GM19023 (cell line): Measurements from ENCODE around the gene ADGRG4.
"Not testable (repeated sequence)": the region's sequence is repeated elsewhere in the genome, so short reads cannot be mapped to it uniquely, and the experiment has no call there.

Experiments
- ATAC-seq: cut with Tn5 transposase; IDR thresholded peaks from one replicate; pipeline ENCODE4 v1.9.1; 2021; ENCODE audit warnings: mild to moderate bottlenecking, moderate library complexity; ENCODE audit not compliant: unreplicated experiment

The ADGRG4 gene

DNA sequence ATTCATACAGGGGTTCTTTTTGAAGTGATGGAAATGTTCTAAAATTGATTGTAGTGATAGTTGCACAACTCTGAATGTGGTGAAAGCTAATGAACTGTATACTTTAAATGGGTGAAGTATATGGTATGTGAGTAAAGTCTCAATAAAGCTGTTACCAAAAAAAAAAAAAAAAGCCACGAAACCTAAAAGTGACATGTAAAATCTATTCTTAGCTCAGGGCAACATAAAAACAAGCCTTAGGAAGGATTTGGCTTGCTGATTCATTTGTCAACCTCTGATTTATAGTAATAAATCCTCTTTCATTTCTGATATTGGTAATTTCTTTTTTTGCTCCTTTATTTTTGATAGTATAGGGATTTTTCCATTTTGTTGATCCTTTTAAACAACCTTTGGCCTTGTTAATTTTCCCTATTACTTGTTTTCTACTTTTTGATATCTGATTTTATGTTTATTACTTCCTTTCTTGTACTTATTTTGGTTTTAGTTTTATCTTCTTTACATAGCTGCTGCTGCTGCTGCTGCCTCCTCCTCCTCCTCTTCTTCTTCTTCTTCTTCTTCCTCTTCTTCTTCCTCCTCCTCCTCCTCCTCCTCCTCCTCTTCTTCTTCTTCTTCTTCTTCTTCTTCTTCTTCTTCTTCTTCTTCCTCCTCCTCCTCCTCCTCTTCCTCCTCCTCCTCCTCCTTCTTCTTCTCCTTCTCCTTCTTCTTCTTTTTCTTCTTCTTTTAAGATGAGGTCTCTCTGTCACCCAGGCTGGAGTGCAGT is 79.4 kb downstream of the ADGRG4 start:
- no peak for ATAC-seq

DNA sequence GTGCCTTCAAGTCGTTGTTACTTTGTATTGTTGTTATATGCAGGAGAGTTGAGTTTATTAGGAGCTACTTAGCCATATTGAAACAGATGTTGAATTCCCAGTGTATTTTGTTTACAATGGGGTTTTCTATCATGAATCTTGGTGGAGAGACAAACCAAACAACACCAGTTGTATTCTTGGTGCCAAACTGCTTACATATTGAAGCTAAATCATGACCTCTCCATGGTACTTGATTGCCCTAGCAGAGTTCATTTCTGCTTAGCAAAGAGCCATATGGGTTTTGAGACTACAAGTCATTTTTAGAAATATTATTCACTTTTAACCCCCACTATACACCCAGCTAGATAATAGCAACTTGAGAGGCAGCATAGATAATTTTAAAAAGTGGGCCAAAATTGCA is 85.4 kb downstream of the ADGRG4 start:
- ATAC-seq: no peak

DNA sequence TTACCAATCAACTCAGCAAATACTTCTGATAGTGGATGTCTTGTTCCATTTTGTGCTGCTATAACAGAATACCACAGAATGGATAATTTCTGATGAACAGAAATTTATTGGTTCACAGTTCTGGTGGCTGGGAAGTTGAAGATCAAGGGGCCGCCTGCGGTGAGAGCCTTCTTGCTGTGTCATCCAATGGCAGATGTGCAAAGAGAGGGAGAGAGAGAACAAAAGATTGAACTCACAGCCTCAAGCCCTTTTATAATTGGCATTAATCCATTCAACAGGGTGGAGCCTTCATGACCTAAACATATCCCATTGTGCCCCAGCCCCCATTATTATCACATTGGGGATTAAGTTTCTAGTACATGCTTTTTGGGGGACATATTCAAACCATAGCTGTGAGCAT is 86.1 kb downstream of the ADGRG4 start:
- no peak for ATAC-seq

DNA sequence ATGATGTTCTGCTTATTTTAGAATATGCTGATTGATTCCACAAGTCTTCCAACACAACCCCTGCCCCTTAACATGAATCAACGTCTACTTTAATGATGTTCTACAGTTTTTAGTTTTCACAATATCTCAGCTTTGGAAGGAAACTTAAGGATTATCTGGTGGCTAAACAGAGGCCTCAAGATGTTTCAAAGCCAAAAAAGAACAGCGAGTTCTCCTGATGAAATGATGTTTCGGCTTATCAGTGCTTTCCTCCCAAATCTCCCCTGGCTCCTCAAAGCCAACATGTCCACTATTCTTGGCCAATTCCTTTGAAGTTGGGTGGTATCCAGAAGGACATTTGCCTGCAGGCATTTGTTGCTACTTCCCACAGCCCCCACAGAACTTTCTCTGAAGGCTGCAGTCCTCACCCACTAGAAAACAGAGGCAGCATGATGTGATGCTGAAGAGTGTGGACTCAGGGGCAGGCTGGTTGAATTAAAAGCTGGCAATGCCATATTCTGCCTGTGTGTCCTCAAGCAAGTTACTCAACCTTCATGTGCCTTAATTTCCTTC is 87.3 kb downstream of the ADGRG4 start:
- no peak for ATAC-seq

DNA sequence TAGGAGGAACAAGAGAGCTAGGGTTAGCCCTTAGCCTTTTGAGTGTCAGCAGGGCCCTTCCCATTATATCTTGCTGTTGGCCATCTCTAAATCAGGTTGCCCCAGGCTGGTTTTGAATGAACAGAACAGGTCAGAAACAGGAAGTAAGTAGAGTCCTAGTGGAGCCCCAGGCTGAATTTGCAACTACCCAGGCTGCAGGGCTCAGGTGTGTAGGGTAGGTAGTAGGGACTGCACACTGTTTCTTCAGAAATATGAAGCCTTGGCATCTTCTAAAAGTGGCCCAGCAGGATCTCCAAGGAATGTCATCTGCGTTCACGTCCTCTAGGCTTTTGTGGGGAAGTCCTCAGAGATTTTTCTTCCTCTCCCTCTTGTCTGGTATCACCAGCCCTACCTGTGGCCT is 90.2 kb downstream of the ADGRG4 start:
- no peak for ATAC-seq

DNA sequence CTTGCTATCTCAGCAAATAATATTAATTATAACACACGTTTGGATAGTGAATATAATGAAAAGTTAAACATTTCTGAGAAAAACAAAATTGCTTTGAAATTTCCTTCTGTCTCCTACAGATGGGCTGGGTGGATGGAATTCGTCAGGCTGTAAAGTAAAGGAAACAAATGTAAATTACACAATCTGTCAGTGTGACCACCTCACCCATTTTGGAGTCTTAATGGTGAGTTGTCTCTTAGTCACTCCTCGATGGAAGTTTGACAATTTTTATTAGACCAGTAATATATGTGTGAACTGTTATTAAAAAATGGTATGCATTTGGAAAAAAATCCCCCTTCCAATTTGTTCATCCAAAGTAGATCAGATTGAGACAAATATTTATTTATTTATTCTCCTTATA is 94.5 kb downstream of the ADGRG4 start:
- no peak for ATAC-seq

DNA sequence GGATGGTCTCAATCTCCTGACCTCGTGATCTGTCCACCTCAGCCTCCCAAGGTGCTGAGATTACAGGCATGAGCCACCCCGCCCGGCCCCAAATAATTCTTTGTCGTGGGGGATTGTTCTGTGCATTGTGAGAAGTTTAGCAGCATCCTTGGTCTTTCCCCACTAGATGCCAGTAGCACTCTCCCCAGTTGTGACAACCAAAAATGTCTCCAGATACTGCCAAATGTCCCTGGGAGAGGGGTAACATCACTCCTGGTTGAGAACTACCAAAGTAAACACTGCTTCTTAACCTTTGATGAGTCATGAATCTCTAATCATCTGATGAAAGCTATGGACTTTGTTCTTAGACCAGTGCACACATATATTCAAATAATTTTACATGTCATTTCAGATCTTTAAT is 96.2 kb downstream of the ADGRG4 start:
- no peak for ATAC-seq

DNA sequence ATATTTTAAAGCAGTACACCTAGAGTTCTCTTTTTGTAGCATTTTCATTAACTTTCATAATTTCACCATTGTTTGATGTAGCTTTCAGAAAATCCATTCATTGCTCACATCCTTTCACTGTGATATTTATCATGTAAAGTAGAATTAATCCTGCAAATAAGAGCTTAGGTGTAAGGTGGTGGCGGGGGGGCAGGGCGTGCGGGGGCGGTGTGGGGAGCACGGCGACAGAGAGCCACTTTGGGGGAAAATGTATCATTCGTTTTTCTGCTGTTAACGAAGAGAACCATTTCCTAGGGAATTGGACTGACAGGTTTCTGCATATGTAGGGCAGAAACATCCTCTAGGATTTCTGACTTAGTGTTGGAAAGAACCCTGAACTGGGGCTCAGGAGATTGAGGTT is 104.4 kb downstream of the ADGRG4 start:
- ATAC-seq: no peak

DNA sequence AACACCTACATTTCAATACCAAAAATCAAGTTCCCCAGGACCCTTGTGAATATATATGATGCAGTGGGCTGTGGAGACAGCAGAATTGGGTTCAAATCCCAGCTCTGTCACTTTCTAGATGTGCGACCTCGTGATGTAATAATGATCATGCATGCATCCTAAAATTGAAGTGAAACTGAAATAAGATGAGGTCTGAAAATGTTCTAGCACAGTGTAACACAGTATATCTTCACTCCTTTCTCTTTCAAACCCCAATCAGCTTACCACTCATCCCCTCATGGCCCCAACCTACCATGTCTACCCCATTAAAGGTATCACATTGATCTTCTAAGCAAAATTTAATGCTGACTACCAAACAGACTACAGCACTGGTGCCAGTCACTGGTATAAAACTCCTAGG is 117.0 kb downstream of the ADGRG4 start:
- no peak for ATAC-seq

DNA sequence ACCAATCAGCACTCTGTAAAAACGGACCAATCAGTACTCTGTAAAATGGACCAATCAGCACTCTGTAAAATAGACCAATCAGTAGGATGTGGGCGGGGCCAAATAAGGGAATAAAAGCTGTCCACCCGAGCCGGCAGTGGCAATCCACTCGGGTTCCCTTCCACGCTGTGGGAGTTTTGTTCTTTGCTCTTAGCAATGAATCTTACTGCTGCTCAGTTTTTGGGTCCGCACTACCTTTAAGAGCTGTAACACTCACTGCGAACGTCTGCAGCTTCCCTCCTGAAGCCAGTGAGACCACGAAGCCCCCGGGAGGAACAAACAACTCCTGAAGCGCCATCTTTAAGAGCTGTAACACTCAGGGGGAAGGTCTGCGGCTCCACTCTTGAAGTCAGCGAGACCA is 120.6 kb downstream of the ADGRG4 start:
- no peak for ATAC-seq

DNA sequence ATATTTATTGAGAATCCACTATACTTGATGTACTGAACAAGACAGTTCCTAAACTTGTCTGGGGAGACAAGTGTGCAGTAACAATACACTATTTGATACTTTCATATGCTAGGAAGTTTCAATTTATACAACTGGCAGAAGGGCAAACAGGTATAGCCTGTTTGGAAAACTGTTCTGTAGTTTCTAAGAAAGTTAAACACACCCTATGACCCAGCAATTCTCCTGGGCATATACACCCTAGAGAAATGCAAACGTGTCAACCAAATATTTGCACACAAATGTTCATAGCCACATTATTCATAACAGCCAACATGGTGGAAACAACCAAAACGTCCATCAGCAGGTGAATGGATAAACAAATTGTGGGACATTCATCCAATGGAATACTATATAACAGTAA is 123.0 kb downstream of the ADGRG4 start:
- ATAC-seq: no peak

DNA sequence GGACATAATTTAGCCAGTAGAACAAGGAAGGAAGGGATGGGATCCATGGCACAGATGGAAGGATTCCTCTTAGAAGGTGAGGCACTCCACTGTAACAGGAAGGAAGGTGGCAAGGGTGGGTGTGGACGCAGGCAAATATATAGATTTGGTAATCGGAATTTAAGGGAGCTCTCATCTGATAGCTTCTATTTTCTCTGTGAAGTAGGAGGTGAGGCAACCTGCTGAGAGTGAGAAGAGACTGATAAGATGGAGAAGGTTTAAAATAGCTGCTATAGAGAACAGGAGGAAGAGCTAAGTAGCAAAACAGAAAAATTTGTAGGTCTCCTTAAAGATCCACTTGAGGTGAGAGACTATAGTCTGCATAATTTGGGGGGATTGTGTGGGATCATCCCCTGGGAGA is 125.2 kb downstream of the ADGRG4 start:
- no peak for ATAC-seq

DNA sequence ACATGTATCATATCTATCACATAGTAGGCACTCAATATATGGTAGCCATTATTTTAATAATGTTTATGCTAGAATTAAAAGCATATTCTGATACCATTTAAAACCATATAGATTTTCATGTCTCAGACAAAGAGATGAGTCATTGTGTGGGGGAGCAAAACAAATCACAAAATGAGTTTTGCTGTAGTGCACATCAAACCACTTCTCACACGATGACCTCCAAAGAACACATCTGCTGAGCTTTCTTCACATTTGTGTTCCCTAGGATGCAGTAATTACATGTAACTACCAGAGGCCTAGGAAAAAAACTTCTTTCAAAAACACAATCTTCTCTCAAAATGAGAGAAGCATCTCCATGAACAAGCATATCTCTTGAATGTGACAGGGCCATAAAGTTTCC is 130.9 kb downstream of the ADGRG4 start:
- no peak for ATAC-seq

DNA sequence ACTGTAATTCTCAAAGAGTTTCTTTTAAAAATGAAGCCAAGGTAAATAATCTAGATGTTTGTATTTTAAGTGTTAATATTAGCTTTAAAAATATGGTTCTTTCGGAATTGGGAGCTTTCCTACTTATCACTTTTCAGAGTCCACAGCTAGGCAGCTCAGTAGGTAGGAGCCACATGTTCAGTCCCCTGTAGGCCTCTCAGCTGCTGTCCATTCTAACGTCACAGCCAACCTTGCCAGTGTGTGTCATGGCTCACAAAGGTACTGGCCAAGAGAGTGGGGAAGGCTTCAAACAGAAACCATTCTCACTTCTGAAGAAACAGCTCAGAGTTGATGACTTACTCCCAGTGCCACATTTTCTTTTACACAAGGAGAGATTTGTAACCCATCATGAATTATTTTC is 137.0 kb downstream of the ADGRG4 start:
- ATAC-seq: no peak

DNA sequence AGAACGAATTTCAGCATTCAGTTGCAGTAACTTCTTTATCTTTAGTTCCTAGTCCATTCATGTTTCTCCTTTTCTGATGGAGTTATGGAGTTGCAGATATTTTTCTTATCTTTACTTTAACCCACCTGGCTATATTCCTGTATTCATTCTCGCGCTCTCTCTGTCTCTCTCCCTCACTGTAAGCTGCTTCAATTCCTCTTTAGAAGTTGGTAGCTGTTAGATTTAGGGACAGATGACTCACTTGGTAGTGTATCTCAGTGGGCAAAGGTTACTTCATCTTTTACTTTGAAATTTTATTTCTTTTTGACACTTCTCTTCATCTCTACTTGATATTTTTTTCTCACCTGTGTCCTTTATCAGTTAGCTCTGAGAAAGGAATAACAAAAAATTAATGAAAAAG is 137.4 kb downstream of the ADGRG4 start:
- no peak for ATAC-seq

DNA sequence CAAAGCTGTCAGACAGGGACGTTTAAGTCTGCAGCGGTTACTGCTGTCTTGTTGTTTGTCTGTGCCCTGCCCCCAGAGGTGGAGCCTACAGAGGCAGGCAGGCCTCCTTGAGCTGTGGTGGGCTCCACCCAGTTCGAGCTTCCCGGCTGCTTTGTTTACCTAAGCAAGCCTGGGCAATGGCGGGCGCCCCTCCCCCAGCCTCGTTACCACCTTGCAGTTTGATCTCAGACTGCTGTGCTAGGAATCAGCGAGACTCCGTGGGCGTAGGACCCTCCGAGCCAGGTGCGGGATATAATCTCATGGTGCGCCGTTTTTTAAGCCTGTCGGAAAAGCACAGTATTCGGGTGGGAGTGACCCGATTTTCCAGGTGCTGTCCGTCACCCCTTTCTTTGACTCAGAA is 144.9 kb downstream of the ADGRG4 start:
- not testable (repeated sequence) for ATAC-seq

DNA sequence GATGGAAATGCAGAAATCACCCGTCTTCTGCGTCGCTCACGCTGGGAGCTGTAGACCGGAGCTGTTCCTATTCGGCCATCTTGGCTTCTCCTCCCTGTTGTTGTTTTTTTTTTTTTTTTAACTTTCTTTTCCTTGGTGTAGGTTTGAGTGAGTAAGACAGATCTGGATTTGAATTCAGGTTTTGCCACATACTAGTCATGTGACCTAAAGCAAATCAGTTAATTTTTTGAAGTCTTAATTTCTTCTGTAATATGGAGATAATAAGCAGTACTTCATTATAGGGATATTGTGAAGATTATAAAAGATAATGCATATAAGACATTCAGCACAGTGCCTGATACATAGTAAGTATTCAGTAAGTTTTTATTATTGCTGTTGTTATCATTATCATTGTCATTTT is 145.4 kb downstream of the ADGRG4 start:
- ATAC-seq: no peak

DNA sequence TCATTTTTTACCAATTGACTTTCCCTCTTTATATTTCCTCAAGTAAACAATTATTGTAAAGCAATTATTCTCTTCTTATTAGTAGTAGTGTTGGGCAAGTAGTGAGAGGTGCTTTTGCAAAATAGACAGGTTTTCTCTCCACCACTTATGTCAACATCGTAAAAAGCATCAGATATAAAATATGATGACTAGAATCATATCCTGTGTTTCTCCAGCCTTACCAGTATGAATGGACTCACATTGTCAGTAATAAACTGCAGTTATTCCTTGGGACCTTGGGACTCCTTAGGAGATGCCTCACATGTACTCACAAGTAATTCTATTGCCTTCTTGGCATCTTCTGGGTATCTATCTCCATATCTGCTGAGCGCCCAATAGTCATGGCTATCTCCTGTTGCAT is 146.5 kb downstream of the ADGRG4 start:
- no peak for ATAC-seq

DNA sequence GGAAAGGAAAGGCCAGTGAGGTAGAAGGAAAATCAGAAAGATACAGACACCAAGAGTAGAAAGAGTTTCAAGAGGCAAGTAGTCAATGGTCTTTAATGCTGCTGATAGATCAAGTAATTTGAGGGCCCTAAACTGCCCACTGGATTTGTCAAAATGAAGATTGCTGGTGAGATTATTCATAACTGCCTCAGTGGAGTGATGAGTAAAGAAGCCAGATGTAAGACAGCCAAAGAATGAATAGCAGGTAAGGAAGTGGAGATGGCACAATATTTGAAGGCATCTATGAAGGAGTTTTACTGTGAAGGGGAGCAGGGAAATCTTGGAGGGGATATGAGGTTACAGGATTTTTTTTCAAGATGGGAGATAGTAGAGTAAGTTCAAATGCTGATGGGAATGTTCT is 147.2 kb downstream of the ADGRG4 start:
- no peak for ATAC-seq

DNA sequence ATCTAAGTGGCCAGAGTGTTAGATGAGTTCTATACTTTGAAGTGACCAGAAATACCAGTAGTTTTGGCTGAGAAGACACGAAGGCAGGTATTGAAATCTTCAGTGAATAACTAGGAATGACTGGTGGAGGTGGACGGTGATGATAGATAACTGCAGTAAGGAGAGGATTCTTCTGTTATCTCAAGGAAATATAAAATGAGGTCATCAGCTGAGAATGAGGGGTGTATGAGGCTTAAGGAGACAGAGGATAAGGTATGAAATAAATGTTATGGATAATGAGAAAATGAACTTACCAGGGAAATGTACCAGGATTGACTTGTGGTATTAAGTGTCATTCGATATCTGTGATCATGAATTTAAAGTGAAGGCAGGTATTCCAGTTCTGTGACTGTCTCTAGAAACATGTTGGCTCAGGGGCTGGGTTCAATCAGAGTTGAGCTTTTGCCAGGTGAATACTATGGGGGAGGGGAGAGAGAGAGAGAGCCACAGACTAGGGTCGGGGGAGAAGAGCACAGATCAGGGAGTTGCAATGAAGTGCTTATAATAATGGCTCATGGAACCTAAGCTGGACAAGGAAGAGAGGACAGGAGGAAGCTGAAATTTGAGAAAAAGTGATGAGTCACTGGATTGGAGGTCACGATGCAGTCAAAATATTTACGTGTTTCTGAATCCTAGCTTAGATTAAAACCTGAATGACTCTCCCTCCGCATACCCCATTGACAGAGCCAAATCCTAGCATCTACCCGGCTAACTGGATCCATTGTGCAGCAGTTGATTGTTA is 149.5 kb downstream of the ADGRG4 start:
- no peak for ATAC-seq

DNA sequence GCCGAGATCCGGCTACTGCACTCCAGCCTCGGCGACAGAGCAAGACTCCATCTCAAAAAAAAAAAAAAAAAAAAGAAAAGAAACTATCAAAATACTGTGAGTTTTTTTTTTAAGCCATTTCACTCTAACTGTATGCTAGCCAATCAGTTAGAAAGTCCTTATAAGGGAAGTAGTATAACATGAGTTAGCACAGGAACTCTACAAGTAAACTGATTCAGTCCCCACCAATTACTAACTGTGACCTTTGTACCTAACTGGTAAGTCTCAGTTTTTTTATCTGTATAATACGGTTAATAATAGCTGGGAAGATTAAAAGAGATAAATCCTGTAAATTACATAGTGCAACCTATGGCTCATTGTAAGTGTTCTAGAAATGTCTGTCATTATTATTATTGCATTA is 151.9 kb downstream of the ADGRG4 start:
- ATAC-seq: no peak

DNA sequence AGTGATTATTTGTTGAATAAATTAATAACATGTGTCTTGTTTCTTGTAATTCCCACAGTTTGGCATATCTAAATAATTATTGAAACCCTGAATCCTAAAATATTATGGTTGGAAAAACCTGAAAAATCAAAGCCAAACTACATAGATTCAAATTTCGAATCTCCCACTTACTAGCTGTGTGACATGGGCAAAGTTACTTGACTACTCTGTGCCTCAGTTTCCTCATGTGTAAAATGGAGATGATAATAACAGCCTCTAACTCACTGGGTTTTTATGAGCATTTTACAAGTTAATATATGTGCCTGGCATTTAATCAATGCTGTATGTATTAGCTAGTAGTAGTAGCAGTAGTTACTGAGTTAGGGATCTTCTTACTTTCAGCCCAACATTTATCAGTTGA is 152.4 kb downstream of the ADGRG4 start:
- ATAC-seq: no peak
